ENCODE results near the gene GRAP2. TPM values are rescaled to one million over a fixed set of nuclear protein-coding genes. Genes with fewer than 3 reads are reported as not detected.

GRAP2 gene
- total and polyA plus RNA-seq, 2 of the 13 experiments (the other 11 are each of a cell fraction or from before 2014, with no cell fraction given), result 0.15 TPM; not detected in 1

GRCh38 chr22:39984006-39984405, 83.1 kb downstream of the GRAP2 start:
- POLR2A ChIA-PET, result interaction anchor here (0.8 kb wide), 1 partner anchor 615 kb away, joined by 3 read pairs; no protein-coding TSS in a partner anchor
- no peaks in the 10 kb centered on the region for H4K20me1 ChIP-seq (ENCODE audit: insufficient read depth, low read length)
- H2AFZ ChIP-seq (ENCODE audit: low read length), result no peak overlapping the region
- H3K36me3 ChIP-seq (replicated peaks in 1 of 2; ENCODE audit: control insufficient read depth in 1 of 2, insufficient read depth in 2 of 2, low read length in 2 of 2), result no peaks in the 10 kb centered on the region
- 0 out of 2 replicates have a peak, but pooled peaks cover 5% of the 10 kb centered on the region for H3K4me1 ChIP-seq (ENCODE audit: insufficient read depth, low read length)
- H3K27me3 ChIP-seq (ENCODE audit: control insufficient read depth in 1 of 2, insufficient read depth in 2 of 2, low read length in 2 of 2), result peaks cover 0 to 8% of the 10 kb centered on the region in 2 experiments; a peak in 1 of 5 replicates
- H3K27ac ChIP-seq (ENCODE audit: extremely low read length, insufficient read depth, low read length), result no peak overlapping the region
- in situ Hi-C loops (cut with HindIII; ENCODE audit: extremely low pct_ligation_motif_present, low pct_unique_long_range_greater_than_20kb) (no loop called here), intact Hi-C loops (cut with micrococcal nuclease; ENCODE audit: unreplicated experiment) (no loop called here)
- no peaks in the 10 kb centered on the region for H3K79me2 ChIP-seq (ENCODE audit: insufficient read depth, low read length)
- DNase-seq (ENCODE audit: low spot score) (no peak), FAIRE-seq (no peak), ATAC-seq (no peak)
- no TSS peak for BruUV-seq (replicated peaks)
- no peaks in the 10 kb centered on the region for H3K9me3 ChIP-seq (ENCODE audit: low read length)
- H3K4me3 ChIP-seq (replicated peaks in 1 of 3; ENCODE audit: insufficient read depth in 1 of 3, low read depth in 2 of 3, low read length in 3 of 3), result no peak overlapping the region
- no peak overlapping the region for H3K4me2 ChIP-seq (ENCODE audit: low read depth, low read length)
- H3K9ac ChIP-seq (ENCODE audit: insufficient read depth, low read depth, low read length), result no peak overlapping the region
- CTCF ChIA-PET (ENCODE audit: low intra/inter-chr PET ratio, low total read pairs), result no interaction called here
- 46% methylated on average over 2 of the region's 2 CpGs for WGBS (ENCODE audit: low lambda C conversion rate)
- TF ChIP-seq, protein P1, sequence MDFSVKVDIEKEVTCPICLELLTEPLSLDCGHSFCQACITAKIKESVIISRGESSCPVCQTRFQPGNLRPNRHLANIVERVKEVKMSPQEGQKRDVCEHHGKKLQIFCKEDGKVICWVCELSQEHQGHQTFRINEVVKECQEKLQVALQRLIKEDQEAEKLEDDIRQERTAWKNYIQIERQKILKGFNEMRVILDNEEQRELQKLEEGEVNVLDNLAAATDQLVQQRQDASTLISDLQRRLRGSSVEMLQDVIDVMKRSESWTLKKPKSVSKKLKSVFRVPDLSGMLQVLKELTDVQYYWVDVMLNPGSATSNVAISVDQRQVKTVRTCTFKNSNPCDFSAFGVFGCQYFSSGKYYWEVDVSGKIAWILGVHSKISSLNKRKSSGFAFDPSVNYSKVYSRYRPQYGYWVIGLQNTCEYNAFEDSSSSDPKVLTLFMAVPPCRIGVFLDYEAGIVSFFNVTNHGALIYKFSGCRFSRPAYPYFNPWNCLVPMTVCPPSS (IDR thresholded peaks at IDR 0.05), result no peak
- TF ChIP-seq ZNF550 (CRISPR knock-in tag; IDR thresholded peaks at IDR 0.05; ENCODE audit: borderline replicate concordance) (no peak), KLF16 (CRISPR knock-in tag; IDR thresholded peaks at IDR 0.05) (no peak), ZNF891 (CRISPR knock-in tag; IDR thresholded peaks at IDR 0.05) (no peak), PAX8 (CRISPR knock-in tag; IDR thresholded peaks at IDR 0.05; ENCODE audit: borderline replicate concordance) (no peak), PRDM4 (CRISPR knock-in tag; IDR thresholded peaks at IDR 0.05; ENCODE audit: borderline replicate concordance) (no peak), ZNF720 (CRISPR knock-in tag; IDR thresholded peaks at IDR 0.05) (no peak), ETV6 (CRISPR knock-in tag; conservative IDR thresholded peaks at IDR 0.05) (no peak), ZNF17 (CRISPR knock-in tag; IDR thresholded peaks at IDR 0.05) (no peak), NR0B2 (CRISPR knock-in tag; IDR thresholded peaks at IDR 0.05) (no peak), ZNF546 (CRISPR knock-in tag; conservative IDR thresholded peaks at IDR 0.05) (no peak)
- TF ChIP-seq, protein P2, sequence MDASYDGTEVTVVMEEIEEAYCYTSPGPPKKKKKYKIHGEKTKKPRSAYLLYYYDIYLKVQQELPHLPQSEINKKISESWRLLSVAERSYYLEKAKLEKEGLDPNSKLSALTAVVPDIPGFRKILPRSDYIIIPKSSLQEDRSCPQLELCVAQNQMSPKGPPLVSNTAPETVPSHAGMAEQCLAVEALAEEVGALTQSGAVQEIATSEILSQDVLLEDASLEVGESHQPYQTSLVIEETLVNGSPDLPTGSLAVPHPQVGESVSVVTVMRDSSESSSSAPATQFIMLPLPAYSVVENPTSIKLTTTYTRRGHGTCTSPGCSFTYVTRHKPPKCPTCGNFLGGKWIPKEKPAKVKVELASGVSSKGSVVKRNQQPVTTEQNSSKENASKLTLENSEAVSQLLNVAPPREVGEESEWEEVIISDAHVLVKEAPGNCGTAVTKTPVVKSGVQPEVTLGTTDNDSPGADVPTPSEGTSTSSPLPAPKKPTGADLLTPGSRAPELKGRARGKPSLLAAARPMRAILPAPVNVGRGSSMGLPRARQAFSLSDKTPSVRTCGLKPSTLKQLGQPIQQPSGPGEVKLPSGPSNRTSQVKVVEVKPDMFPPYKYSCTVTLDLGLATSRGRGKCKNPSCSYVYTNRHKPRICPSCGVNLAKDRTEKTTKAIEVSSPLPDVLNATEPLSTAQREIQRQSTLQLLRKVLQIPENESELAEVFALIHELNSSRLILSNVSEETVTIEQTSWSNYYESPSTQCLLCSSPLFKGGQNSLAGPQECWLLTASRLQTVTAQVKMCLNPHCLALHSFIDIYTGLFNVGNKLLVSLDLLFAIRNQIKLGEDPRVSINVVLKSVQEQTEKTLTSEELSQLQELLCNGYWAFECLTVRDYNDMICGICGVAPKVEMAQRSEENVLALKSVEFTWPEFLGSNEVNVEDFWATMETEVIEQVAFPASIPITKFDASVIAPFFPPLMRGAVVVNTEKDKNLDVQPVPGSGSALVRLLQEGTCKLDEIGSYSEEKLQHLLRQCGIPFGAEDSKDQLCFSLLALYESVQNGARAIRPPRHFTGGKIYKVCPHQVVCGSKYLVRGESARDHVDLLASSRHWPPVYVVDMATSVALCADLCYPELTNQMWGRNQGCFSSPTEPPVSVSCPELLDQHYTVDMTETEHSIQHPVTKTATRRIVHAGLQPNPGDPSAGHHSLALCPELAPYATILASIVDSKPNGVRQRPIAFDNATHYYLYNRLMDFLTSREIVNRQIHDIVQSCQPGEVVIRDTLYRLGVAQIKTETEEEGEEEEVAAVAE (CRISPR knock-in tag; IDR thresholded peaks at IDR 0.05; ENCODE audit: borderline replicate concordance), result no peak
- TF ChIP-seq, protein P3, sequence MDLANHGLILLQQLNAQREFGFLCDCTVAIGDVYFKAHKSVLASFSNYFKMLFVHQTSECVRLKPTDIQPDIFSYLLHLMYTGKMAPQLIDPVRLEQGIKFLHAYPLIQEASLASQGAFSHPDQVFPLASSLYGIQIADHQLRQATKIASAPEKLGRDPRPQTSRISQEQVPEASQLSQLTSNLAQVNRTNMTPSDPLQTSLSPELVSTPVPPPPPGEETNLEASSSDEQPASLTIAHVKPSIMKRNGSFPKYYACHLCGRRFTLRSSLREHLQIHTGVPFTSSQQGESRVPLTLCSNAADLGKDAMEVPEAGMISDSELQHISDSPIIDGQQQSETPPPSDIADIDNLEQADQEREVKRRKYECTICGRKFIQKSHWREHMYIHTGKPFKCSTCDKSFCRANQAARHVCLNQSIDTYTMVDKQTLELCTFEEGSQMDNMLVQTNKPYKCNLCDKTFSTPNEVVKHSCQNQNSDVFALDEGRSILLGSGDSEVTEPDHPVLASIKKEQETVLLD (CRISPR knock-in tag; IDR thresholded peaks at IDR 0.05; ENCODE audit: low read depth), result no peak
- TF ChIP-seq, protein P4, sequence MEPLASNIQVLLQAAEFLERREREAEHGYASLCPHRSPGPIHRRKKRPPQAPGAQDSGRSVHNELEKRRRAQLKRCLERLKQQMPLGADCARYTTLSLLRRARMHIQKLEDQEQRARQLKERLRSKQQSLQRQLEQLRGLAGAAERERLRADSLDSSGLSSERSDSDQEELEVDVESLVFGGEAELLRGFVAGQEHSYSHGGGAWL (CRISPR knock-in tag; IDR thresholded peaks at IDR 0.05), result no peak

Measured in HepG2 (cell line).